Liver (tissue), 9 donors: ENCODE results near the gene SLC9B2. TPM values are rescaled to one million over a fixed set of nuclear protein-coding genes. Genes with fewer than 3 reads are reported as not detected.

Source experiments
- DNase-seq: peaks from one replicate; pipeline ENCODE4 v3.0.0-alpha.2; 2017; ENCODE audit warnings: low spot score
- H3K27ac ChIP-seq, 2 donors: one replicate each; pipeline ENCODE4 v1.7.0; 2013; ENCODE audit warnings: inconsistent platforms in 2 of 2, low read length in 2 of 2, control low read depth in 1 of 2, low read depth in 1 of 2, mild to moderate bottlenecking in 1 of 2
- H3K27me3 ChIP-seq, 4 donors: one replicate each; pipeline versions ENCODE4 v1.6.1 to v1.7.0; 2013; ENCODE audit warnings: low read length in 3 of 4, inconsistent platforms in 1 of 4, mild to moderate bottlenecking in 1 of 4, moderate library complexity in 1 of 4; ENCODE audit not compliant: control insufficient read depth in 4 of 4, insufficient read depth in 4 of 4
- H3K36me3 ChIP-seq, 4 donors: one replicate each; pipeline versions ENCODE4 v1.6.1 to v1.7.0; 2013; ENCODE audit warnings: low read length in 3 of 4, mild to moderate bottlenecking in 3 of 4, low read depth in 1 of 4, moderate library complexity in 1 of 4; ENCODE audit not compliant: control insufficient read depth in 4 of 4, insufficient read depth in 3 of 4
- H3K4me1 ChIP-seq, 4 donors: one replicate each; pipeline versions ENCODE4 v1.6.1 to v1.7.0; 2013; ENCODE audit warnings: low read length in 3 of 4, mild to moderate bottlenecking in 3 of 4, moderate library complexity in 1 of 4; ENCODE audit not compliant: control insufficient read depth in 4 of 4, insufficient read depth in 4 of 4
- H3K4me3 ChIP-seq, 3 donors: one replicate each; pipeline versions ENCODE4 v1.6.1 to v1.7.0; 2013; ENCODE audit warnings: low read length in 3 of 3, control low read depth in 1 of 3, low read depth in 1 of 3, mild to moderate bottlenecking in 1 of 3
- H3K9ac ChIP-seq, 2 donors: one replicate each; pipeline ENCODE4 v1.7.0; 2013; ENCODE audit warnings: low read length in 2 of 2, mild to moderate bottlenecking in 2 of 2, moderate library complexity in 2 of 2, control low read depth in 1 of 2, low read depth in 1 of 2
- H3K9me3 ChIP-seq, 4 donors: one replicate each; pipeline versions ENCODE4 v1.6.1 to v1.7.0; 2013; ENCODE audit warnings: low read length in 3 of 4; ENCODE audit not compliant: control insufficient read depth in 4 of 4
- CTCF ChIP-seq: fragments of 150-350 bp; IDR thresholded peaks from 2 replicates; pipeline ENCODE4 v1.5.1; 2017; ENCODE audit warnings: improper control_type of control experiment, low read depth, low read length; ENCODE audit not compliant: missing input control
- EGR1 ChIP-seq, 2 donors: IDR thresholded peaks; 2 replicates each; pipeline ENCODE4 v1.6.1; 2016 to 2018; ENCODE audit warnings: antibody characterized with exemption in 2 of 2, low read depth in 2 of 2
- HNF4A ChIP-seq, 2 donors: conservative IDR thresholded peaks; 2 replicates each; pipeline ENCODE4 v1.6.1; 2016; ENCODE audit warnings: antibody characterized with exemption in 2 of 2, mild to moderate bottlenecking in 2 of 2
- HNF4G ChIP-seq: IDR thresholded peaks from 2 replicates; pipeline ENCODE4 v1.6.1; 2016; ENCODE audit warnings: antibody characterized with exemption
- JUND ChIP-seq, 2 donors: IDR thresholded peaks; 2 replicates each; pipeline ENCODE4 v1.6.1; 2016; ENCODE audit warnings: antibody characterized with exemption in 2 of 2
- MAX ChIP-seq: IDR thresholded peaks from 2 replicates; pipeline ENCODE4 v1.6.1; 2016; ENCODE audit warnings: antibody characterized with exemption
- NR2F2 ChIP-seq: IDR thresholded peaks from 2 replicates; pipeline ENCODE4 v1.6.1; 2016; ENCODE audit warnings: antibody characterized with exemption
- RAD21 ChIP-seq, 2 donors: IDR thresholded peaks; 2 replicates each; pipeline ENCODE4 v1.6.1; 2016; ENCODE audit warnings: antibody characterized with exemption in 2 of 2, mild to moderate bottlenecking in 2 of 2
- RXRA ChIP-seq, 2 donors: IDR thresholded peaks; 2 replicates each; pipeline ENCODE4 v1.6.1; 2017 to 2018; ENCODE audit warnings: antibody characterized with exemption in 2 of 2, mild to moderate bottlenecking in 1 of 2
- SP1 ChIP-seq: IDR thresholded peaks from 2 replicates; pipeline ENCODE4 v1.6.1; 2018; ENCODE audit warnings: antibody characterized with exemption, mild to moderate bottlenecking
- WGBS: extraction: QIAGEN DNeasy Blood & Tissue Kit; methylation state at CpG from one replicate; pipeline ENCODE4 v1.1.7; 2013; 5-methylcytosine and 5-hydroxymethylcytosine counted together
- polyA plus RNA-seq, 2 donors: library from polyadenylated mRNA; stranded (reverse) in 1 of 2; unstranded in 1 of 2; fragments of 200-250 nt in 1 of 2; fragments of >200 nt in 1 of 2; fragmentation: Nextera tagmentation in 1 of 2; extraction: Ambion mirVana in 1 of 2; gene quantifications; one replicate each; pipeline versions ENCODE4 v1.2.1 to v1.2.3, GENCODE V29; 2013 to 2015
- total RNA-seq, 2 donors: library from RNA; depleted of rRNA; stranded (reverse); fragments of >200 nt; gene quantifications; one replicate each; pipeline ENCODE4 v1.2.3, GENCODE V29; 2014
- TF ChIP-seq, protein P1 (sequence below): IDR thresholded peaks from 2 replicates; pipeline ENCODE4 v1.6.1; 2016; ENCODE audit warnings: antibody characterized with exemption
- donor health status: healthy.
- donor health status: healthy.
- donor health status: healthy.
- donor health status: healthy.
- donor health status: healthy.

The SLC9B2 gene
- total and polyA plus RNA-seq, 4 donors: 23.7 to 47.0 (median 34.5) TPM

GRCh38 chr4:103100691-103101090 lies 24.1 kb upstream of the SLC9B2 start:
- Histone ChIP-seq H3K36me3 (no peaks in the 10 kb centered on the region), H3K27me3 (no peaks in the 10 kb centered on the region), H3K9ac (no peak overlapping the region), H3K4me3 (no peak overlapping the region), H3K4me1 (peaks cover 12 to 35% (median 30%) of the 10 kb centered on the region in 4 donors), H3K27ac (no peak overlapping the region), H3K9me3 (no peaks in the 10 kb centered on the region)
- DNase-seq: no peak
- TF ChIP-seq MAX (no peak), HNF4A (conservative IDR thresholded peaks at IDR 0.05) (no peak)
- TF ChIP-seq, protein P1, sequence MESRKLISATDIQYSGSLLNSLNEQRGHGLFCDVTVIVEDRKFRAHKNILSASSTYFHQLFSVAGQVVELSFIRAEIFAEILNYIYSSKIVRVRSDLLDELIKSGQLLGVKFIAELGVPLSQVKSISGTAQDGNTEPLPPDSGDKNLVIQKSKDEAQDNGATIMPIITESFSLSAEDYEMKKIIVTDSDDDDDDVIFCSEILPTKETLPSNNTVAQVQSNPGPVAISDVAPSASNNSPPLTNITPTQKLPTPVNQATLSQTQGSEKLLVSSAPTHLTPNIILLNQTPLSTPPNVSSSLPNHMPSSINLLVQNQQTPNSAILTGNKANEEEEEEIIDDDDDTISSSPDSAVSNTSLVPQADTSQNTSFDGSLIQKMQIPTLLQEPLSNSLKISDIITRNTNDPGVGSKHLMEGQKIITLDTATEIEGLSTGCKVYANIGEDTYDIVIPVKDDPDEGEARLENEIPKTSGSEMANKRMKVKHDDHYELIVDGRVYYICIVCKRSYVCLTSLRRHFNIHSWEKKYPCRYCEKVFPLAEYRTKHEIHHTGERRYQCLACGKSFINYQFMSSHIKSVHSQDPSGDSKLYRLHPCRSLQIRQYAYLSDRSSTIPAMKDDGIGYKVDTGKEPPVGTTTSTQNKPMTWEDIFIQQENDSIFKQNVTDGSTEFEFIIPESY: no peak
- 69% methylated on average over 5 of the region's 5 CpGs for WGBS

- H3K36me3 ChIP-seq: no peaks in the 10 kb centered on the region
- H3K9ac ChIP-seq: peak within 1 kb of the TSS; percentile 53 to 84
- no peaks in the 10 kb centered on the region for H3K9me3 ChIP-seq
- no peaks in the 10 kb centered on the region for H3K27me3 ChIP-seq
- peaks cover 12 to 44% (median 35%) of the 10 kb centered on the region in 4 donors for H3K4me1 ChIP-seq
- TF ChIP-seq NR2F2 (no peak), SP1 (peak; percentile 25), JUND (IDR thresholded peaks at IDR 0.05) (peak in 1 of 2 donors; percentile 46), RXRA (IDR thresholded peaks at IDR 0.05) (peak; percentile 23 to 34), HNF4A (conservative IDR thresholded peaks at IDR 0.05) (peak; percentile 13 to 49), RAD21 (IDR thresholded peaks at IDR 0.05) (peak; percentile 94 to 96), CTCF (peak; percentile 82), EGR1 (IDR thresholded peaks at IDR 0.05; ENCODE audit: low read depth in 2 of 2) (no peak)
- H3K4me3 ChIP-seq: peak within 1 kb of the TSS; percentile 54 to 78 (median 69)
- DNase-seq: no peak
- peak within 1 kb of the TSS; percentile 74 to 80 for H3K27ac ChIP-seq
- 10% methylated on average over 11 of the region's 11 CpGs for WGBS
Observed at GRCh38 chr4:103099691-103100392, 23.3 kb upstream of the SLC9B2 start, which contains the start of gene BDH2. BDH2 (minus strand) TSS chr4:103099834; CDS start chr4:103096254, 3,580 bp downstream.

DNA sequence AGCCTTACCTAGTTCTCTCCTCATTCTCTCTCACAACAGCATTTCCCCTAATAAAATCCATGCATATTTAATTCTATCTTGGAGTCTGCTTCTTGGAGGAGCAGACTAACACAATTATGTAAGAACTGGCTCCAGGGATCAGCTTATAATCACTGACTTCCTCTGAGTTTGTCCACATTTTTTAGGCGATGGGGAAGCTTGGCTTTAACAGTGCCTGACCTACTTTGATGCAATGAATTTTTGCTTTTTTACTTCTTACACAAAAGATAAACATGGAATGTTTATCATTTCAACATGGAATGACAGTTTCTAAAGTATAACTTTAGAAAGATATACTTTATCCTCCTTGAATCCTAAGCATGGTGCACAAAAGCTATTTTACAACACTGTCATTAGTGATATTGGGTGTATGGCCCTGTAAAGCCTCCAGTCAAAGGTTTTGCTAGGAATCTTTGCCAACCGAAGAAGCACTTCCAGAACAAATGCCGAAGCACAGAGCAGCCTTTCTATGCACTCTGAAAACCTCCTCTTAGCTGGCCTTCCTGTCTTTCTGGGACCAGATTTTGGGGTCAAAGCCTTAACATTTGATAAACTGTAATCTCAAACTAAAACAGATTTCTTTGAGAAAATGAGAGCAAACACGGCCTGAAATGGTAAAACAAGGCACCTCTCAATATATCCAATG lies 22.3 kb upstream of the SLC9B2 start:
- no peaks in the 10 kb centered on the region for H3K27me3 ChIP-seq
- peak overlapping the region; percentile 54 to 78 (median 69) for H3K4me3 ChIP-seq
- 14% methylated on average over 4 of the region's 4 CpGs for WGBS
- H3K9me3 ChIP-seq: no peaks in the 10 kb centered on the region
- peak overlapping the region; percentile 74 to 80 for H3K27ac ChIP-seq
- H3K36me3 ChIP-seq: no peaks in the 10 kb centered on the region
- peak overlapping the region; percentile 53 to 84 for H3K9ac ChIP-seq
- H3K4me1 ChIP-seq: peaks cover 12 to 47% (median 36%) of the 10 kb centered on the region in 4 donors
- no peak for DNase-seq
- TF ChIP-seq HNF4A (conservative IDR thresholded peaks at IDR 0.05) (no peak), HNF4G (no peak), SP1 (no peak)
